A549 (cell line): ENCODE results near the gene RAD54L. TPM values are rescaled to one million over a fixed set of nuclear protein-coding genes. Genes with fewer than 3 reads are reported as not detected.
A peak's percentile ranks its signal among the peaks of the same experiment; 100 is the strongest.
"Not testable (repeated sequence)": the region's sequence is repeated elsewhere in the genome, so short reads cannot be mapped to it uniquely, and the experiment has no call there.

Experiments used
- ATAC-seq, 2 experiments: fragments of 200-7000 bp in 1 of 2; fragments of >200 bp in 1 of 2; cut with Nextera tagmentation in 1 of 2; cut with Tn5 transposase in 1 of 2; 3 replicates each; pipeline versions ENCODE4 v1.8.0 to v1.9.1; 2018 to 2020; ENCODE audit warnings: mild to moderate bottlenecking in 1 of 2, moderate library complexity in 1 of 2
- CTCF ChIA-PET: fragments of 300-600 bp; sonication (Branson Sonifier 250); formaldehyde crosslinking; extraction: SDS; loops from one replicate; lab custom pipeline; 2021; ENCODE audit warnings: antibody characterized with exemption, inconsistent platforms; lab: Yijun Ruan, JAX
- POLR2A ChIA-PET: fragments of 350-600 bp; formaldehyde crosslinking; extraction: SDS; loops from one replicate; lab custom pipeline; 2021; ENCODE audit warnings: antibody characterized with exemption, inconsistent platforms; lab: Yijun Ruan, JAX
- DNase-seq, 2 experiments: peaks; one replicate each; pipeline versions ENCODE4 v3.0.0 to v3.0.0-alpha.2; 2011 to 2016; ENCODE audit warnings: low read depth in 1 of 2, low spot score in 1 of 2
- FAIRE-seq: peaks from 2 replicates; lab custom pipeline; 2011; peaks lifted over from hg19 to GRCh38; lab: Jason Lieb, UNC
- H3K27ac ChIP-seq, 2 experiments: fragments of >200 bp; sonication (Bioruptor Twin); formaldehyde crosslinking; 3 replicates each; pipeline ENCODE4 v1.5.1; 2016 to 2017
- H3K4me1 ChIP-seq: fragments of >200 bp; sonication (Bioruptor Twin); formaldehyde crosslinking; 3 replicates; pipeline ENCODE4 v1.6.1; 2016
- H3K4me2 ChIP-seq: fragments of >200 bp; sonication (Bioruptor Twin); formaldehyde crosslinking; 3 replicates; pipeline ENCODE4 v1.6.1; 2016
- H3K4me3 ChIP-seq: fragments of >200 bp; sonication (Bioruptor Twin); formaldehyde crosslinking; 3 replicates; pipeline ENCODE4 v1.5.1; 2016
- H3K9me3 ChIP-seq: fragments of >200 bp; sonication (Bioruptor Twin); formaldehyde crosslinking; 3 replicates; pipeline ENCODE4 v1.6.1; 2016
- CHD2 ChIP-seq: fragments of 150-350 bp; IDR thresholded peaks from 2 replicates; pipeline ENCODE4 v1.6.1; 2014; ENCODE audit warnings: low read length; ENCODE audit not compliant: partially characterized antibody
- CTCF ChIP-seq: fragments of >200 bp; sonication (Bioruptor Twin); formaldehyde crosslinking; IDR thresholded peaks from 3 replicates; pipeline ENCODE4 v1.5.1; 2016
- EHMT2 ChIP-seq: fragments of 200-600 bp; sonication (generic); IDR thresholded peaks from 2 replicates; pipeline ENCODE4 v1.6.1; 2016; ENCODE audit warnings: antibody characterized with exemption, low read depth, mild to moderate bottlenecking, moderate library complexity
- HEYL ChIP-seq: fragments of 250-450 bp; sonication (Bioruptor Pico); IDR thresholded peaks from 2 replicates; pipeline ENCODE4 v1.8.0; 2021; ENCODE audit warnings: mild to moderate bottlenecking, moderate library complexity
- MYC ChIP-seq: IDR thresholded peaks from 2 replicates; pipeline ENCODE4 v1.6.1; 2012; ENCODE audit warnings: mild to moderate bottlenecking, inconsistent platforms, low read length, improper control_type of control experiment, borderline replicate concordance
- NPAS2 ChIP-seq: fragments of 250-450 bp; sonication (Bioruptor Pico); IDR thresholded peaks from 2 replicates; pipeline ENCODE4 v1.8.0; 2022; ENCODE audit warnings: mild to moderate bottlenecking, moderate library complexity, borderline replicate concordance
- NR3C1 ChIP-seq: fragments of >200 bp; sonication (Bioruptor Twin); formaldehyde crosslinking; IDR thresholded peaks from 3 replicates; pipeline ENCODE4 v1.6.1; 2017
- PHF8 ChIP-seq: fragments of 200-600 bp; sonication (generic); IDR thresholded peaks from 2 replicates; pipeline ENCODE4 v1.6.1; 2016; ENCODE audit warnings: low read depth, mild to moderate bottlenecking, antibody characterized with exemption, moderate library complexity, borderline replicate concordance
- POLR2A ChIP-seq: IDR thresholded peaks from 2 replicates; pipeline ENCODE4 v1.6.1; 2012; ENCODE audit warnings: mild to moderate bottlenecking, low read length
- SMC3 ChIP-seq: fragments of >200 bp; sonication (Bioruptor Twin); formaldehyde crosslinking; IDR thresholded peaks from 3 replicates; pipeline ENCODE4 v1.6.1; 2018; ENCODE audit warnings: inconsistent platforms
- SREBF2 ChIP-seq: fragments of 450-650 bp; IDR thresholded peaks from 2 replicates; pipeline ENCODE4 v1.6.1; 2014; ENCODE audit warnings: mild to moderate bottlenecking, moderate library complexity
- TFCP2L1 ChIP-seq: fragments of 250-450 bp; sonication (Bioruptor Pico); IDR thresholded peaks from 2 replicates; pipeline ENCODE4 v1.5.0; 2021; ENCODE audit warnings: mild to moderate bottlenecking
- ZNF302 ChIP-seq: fragments of 250-450 bp; sonication (Bioruptor Pico); IDR thresholded peaks from 2 replicates; pipeline ENCODE4 v1.9.0; 2021; ENCODE audit warnings: inconsistent platforms, mild to moderate bottlenecking, moderate library complexity
- WGBS: methylation state at CpG from one replicate; pipeline ENCODE4 v1.1.6; 2017; ENCODE audit errors: missing lambda C conversion rate; 5-methylcytosine and 5-hydroxymethylcytosine counted together
- polyA plus RNA-seq, 4 experiments: library from polyadenylated mRNA; depleted of rRNA in 3 of 4; stranded (reverse); fragments of >200 nt; fragmentation: RNase III in 1 of 4; extraction: RNeasy Plus Mini Kit Qiagen cat#74134 plus additional on column Dnase treatment in 1 of 4; gene quantifications; 2 replicates in 3 of 4; 3 replicates in 1 of 4; pipeline ENCODE4 v1.2.3, GENCODE V29; 2011 to 2017
- TF ChIP-seq, protein P1 (sequence below): IDR thresholded peaks from 2 replicates; pipeline ENCODE4 v1.6.1; 2012

The RAD54L gene
- polyA plus RNA-seq, 2 of the 4 experiments (the other 2 are of a cell fraction), result 10.9 to 14.0 TPM

- H3K9me3 ChIP-seq, result no peaks in the 10 kb centered on the region
- H3K4me3 ChIP-seq, result no peak overlapping the region
- no peak overlapping the region for H3K27ac ChIP-seq
- DNase-seq (peak; percentile 17 to 47), FAIRE-seq (no peak), ATAC-seq (no peak; a peak in 1 of 6 replicates)
- 0 out of 3 replicates have a peak overlapping the region, but pooled peaks have one; percentile 13 for H3K4me2 ChIP-seq
- peaks cover 12% of the 10 kb centered on the region for H3K4me1 ChIP-seq
- TF ChIP-seq ZNF302, result no peak
- TF ChIP-seq CTCF, result peak; percentile 37
- TF ChIP-seq NR3C1, result no peak
- TF ChIP-seq CHD2, result no peak
- no peak for TF ChIP-seq TFCP2L1 (CRISPR knock-in tag)
- TF ChIP-seq, protein P1, sequence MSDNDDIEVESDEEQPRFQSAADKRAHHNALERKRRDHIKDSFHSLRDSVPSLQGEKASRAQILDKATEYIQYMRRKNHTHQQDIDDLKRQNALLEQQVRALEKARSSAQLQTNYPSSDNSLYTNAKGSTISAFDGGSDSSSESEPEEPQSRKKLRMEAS, result no peak
- no peak for TF ChIP-seq POLR2A
- POLR2A ChIA-PET, result no interaction called here
- CTCF ChIA-PET, result interaction anchor here (0.6 to 2.5 kb wide), 18 partner anchors 10 to 844 kb away, joined by 3 to 13 read pairs (median 3); no protein-coding TSS in a partner anchor
- WGBS, result 12% methylated on average over 3 of the region's 3 CpGs
These were observed 2.7 kb upstream of the RAD54L start for GRCh38 chr1:46244656-46245371.

DNA sequence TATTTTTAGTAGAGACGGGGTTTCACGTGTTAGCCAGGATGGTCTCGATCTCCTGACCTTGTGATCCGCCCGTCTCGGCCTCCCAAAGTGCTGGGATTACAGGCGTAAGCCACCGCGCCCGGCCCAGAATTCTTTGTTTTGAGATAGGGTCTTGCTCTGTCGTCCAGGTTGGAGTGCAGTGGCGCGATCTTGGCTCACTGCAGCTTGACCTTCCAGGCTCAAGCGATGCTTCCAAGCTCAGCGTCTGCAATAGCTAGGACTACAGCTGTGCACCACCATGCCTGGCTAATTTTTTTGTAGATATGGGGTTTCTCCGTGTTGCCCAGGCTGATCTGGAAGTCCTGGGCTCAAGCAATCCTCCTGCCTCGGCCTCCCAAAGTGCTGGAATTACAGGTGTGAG, 1.4 kb upstream of the RAD54L start:
- FAIRE-seq, DNase-seq, H3K4me3 ChIP-seq, ATAC-seq, H3K27ac ChIP-seq, H3K9me3 ChIP-seq: not testable (repeated sequence)
- CTCF ChIA-PET, result interaction anchor here (0.6 to 2.5 kb wide), 6 partner anchors 11 to 102 kb away, joined by 3 to 13 read pairs (median 6); no protein-coding TSS in a partner anchor
- POLR2A ChIA-PET, result interaction anchor here (1.0 to 1.9 kb wide), 2 partner anchors 57 to 94 kb away, joined by 10 to 21 read pairs; partner anchors contain the start of genes LRRC41 and UQCRH
- 94% methylated on average over 13 of the region's 17 CpGs for WGBS
- Histone ChIP-seq H3K4me1 (peaks cover 12% of the 10 kb centered on the region), H3K4me2 (peak overlapping the region; percentile 95)

DNA sequence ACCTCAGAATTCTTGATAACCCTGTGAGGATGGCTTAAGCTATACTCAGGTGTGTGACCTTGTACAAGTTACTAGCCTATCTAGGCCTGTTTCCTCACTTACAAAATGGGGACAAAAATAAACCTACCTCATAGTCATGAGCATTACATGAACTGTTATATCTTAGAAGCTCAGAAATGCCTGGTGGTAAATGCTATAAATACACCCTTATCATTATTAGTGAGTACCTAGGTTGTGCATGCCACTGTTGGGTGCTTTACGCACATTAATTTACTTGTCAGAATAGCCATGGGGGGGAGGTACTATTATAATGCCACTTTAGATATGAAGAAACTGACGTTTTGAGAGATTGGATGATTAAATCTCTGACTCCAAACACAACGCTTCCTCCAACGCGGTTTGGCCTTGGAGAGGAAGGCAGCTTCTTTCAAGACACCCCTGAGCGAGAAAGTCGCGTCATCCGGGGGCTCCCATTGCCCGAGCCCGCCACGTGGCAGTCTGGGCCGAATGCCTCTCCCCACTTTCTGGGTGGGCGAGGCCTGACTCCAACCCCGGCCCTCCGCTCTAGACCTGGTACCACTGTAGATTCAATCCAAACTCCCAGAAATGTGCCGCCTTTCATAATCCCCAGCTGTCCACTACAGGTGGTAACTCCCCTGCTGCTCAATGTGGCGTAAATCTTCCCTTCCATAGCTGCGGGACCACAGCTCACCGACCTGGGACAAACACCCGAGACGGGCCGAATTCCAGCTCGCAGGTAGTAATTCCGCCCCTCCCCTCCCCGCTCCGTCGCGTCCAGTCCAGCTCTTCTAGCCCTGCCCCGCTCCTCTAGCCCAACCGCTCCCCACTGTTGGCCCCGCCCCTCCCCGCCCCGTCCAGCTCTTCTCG, 771 bp upstream of the RAD54L start:
- POLR2A ChIA-PET, result interaction anchor here (1.0 to 1.9 kb wide), 3 partner anchors 49 to 93 kb away, joined by 3 to 21 read pairs (median 10); partner anchors contain the start of genes LRRC41, POMGNT1 and UQCRH
- peak; percentile 85 to 86 for ATAC-seq
- 9% methylated on average over 18 of the region's 35 CpGs for WGBS
- H3K27ac ChIP-seq, result peak overlapping the region; percentile 75 to 89
- TF ChIP-seq SMC3, result no peak
- TF ChIP-seq PHF8, result peak; percentile 65; the same call in 1 of the 2 replicates
- peak; percentile 81; the same call in 1 of the 2 replicates for TF ChIP-seq MYC
- TF ChIP-seq SREBF2, result no peak
- TF ChIP-seq, protein P1, result peak; percentile 64
- no peak for TF ChIP-seq HEYL
- TF ChIP-seq NPAS2 (CRISPR knock-in tag), result no peak
- peak; percentile 16; the same call in 1 of the 2 replicates for TF ChIP-seq POLR2A
- no peak for TF ChIP-seq EHMT2
- TF ChIP-seq, all 56 proteins: peak for 4
- DNase-seq (peak in 1 of 2 experiments; percentile 81), FAIRE-seq (no peak)
- Histone ChIP-seq H3K4me1 (peaks cover 12% of the 10 kb centered on the region), H3K9me3 (no peaks in the 10 kb centered on the region), H3K4me2 (peak overlapping the region; percentile 95), H3K4me3 (peak overlapping the region; percentile 72)
- CTCF ChIA-PET, result interaction anchor here (0.6 to 2.5 kb wide), 5 partner anchors 12 to 214 kb away, joined by 3 to 8 read pairs (median 4); no protein-coding TSS in a partner anchor
